SK-MEL-5 (cell line): ENCODE data around the gene MAJIN. TPM values are rescaled to one million over a fixed set of nuclear protein-coding genes. Genes with fewer than 3 reads are reported as not detected.

Experiments
- DNase-seq: peaks from one replicate; pipeline ENCODE4 v3.0.0-alpha.2; 2016; ENCODE audit warnings: low read depth, low spot score
- in situ Hi-C: cut with HindIII; loops from 2 replicates; pipeline ENCODE4 v1.10.0; 2016; ENCODE audit warnings: low sequenced_read_pairs, high pct_unique_total_duplicates, low pct_unique_long_range_greater_than_20kb
- small RNA-seq, 2 experiments: library from RNA; depleted of rRNA; stranded (forward); fragments of <200 nt; gene quantifications; one replicate each; pipeline ENCODE3, GENCODE V24; 2014
- total RNA-seq: library from RNA; depleted of rRNA; stranded (reverse); fragments of >200 nt; shearing (Covaris generic); gene quantifications from 2 replicates; pipeline ENCODE4 v1.2.3, GENCODE V29; 2014; rRNA removed

Gene MAJIN
- total RNA-seq, 1 experiment from 2014 or later = not detected

- DNase-seq = no peak
- in situ Hi-C loops = no loop called here
Observed at GRCh38 chr11:64888729-64889511, 83.0 kb downstream of the MAJIN start.

- in situ Hi-C loops = no loop called here
- DNase-seq = no peak
Observed at GRCh38 chr11:64888406-64888728, 83.5 kb downstream of the MAJIN start.

Small RNA genes lying within 50 kb of the gene (small RNA-seq; reads per million reads assigned to genes)
- gene MIR6749 (0 reads per million in 2 experiments), gene MIR6750 (0 reads per million in 2 experiments), gene MIR6879 (0 reads per million in 2 experiments)

Other genes starting within 250 kb of the MAJIN start
- gene NRXN2, start 248.9 kb downstream of the MAJIN start, total RNA-seq = 0.43 and 0.77 TPM in 2 replicates
- 0.19 TPM in 1 of 2 replicates, not detected in the other for gene RASGRP2, start 228.0 kb downstream of the MAJIN start, total RNA-seq
- gene PYGM, start 212.1 kb downstream of the MAJIN start, total RNA-seq = 0.05 and 0.08 TPM in 2 replicates
- 53.3 and 57.4 TPM in 2 replicates for gene SF1, start 193.6 kb downstream of the MAJIN start, total RNA-seq
- gene MAP4K2, start 168.9 kb downstream of the MAJIN start, total RNA-seq = 14.9 and 16.3 TPM in 2 replicates
- 8.5 and 9.1 TPM in 2 replicates for gene MEN1, start 161.6 kb downstream of the MAJIN start, total RNA-seq
- 1.1 and 1.6 TPM in 2 replicates for gene CDC42BPG, start 127.5 kb downstream of the MAJIN start, total RNA-seq
- 9.7 and 12.6 TPM in 2 replicates for gene EHD1, start 93.5 kb downstream of the MAJIN start, total RNA-seq
- 5.2 and 8.1 TPM in 2 replicates for gene ATG2A, start 54.9 kb downstream of the MAJIN start, total RNA-seq
- 8.4 and 13.3 TPM in 2 replicates for gene PPP2R5B, start 47.4 kb downstream of the MAJIN start, total RNA-seq
- gene GPHA2, start 36.2 kb downstream of the MAJIN start, total RNA-seq = not detected in 2 replicates
- gene BATF2, start 24.9 kb upstream of the MAJIN start, total RNA-seq = 0.43 and 0.45 TPM in 2 replicates
- 88.5 and 88.6 TPM in 2 replicates for gene ARL2, start 42.1 kb upstream of the MAJIN start, total RNA-seq
- 6.2 and 7.4 TPM in 2 replicates for gene SNX15, start 55.3 kb upstream of the MAJIN start, total RNA-seq
- gene SAC3D1, start 69.1 kb upstream of the MAJIN start, total RNA-seq = 4.7 and 4.8 TPM in 2 replicates
- not detected in 2 replicates for gene NAALADL1, start 86.4 kb upstream of the MAJIN start, total RNA-seq
- 18.8 and 21.7 TPM in 2 replicates for gene CDCA5, start 111.9 kb upstream of the MAJIN start, total RNA-seq
- gene ZFPL1, start 112.1 kb upstream of the MAJIN start, total RNA-seq = 22.2 and 23.8 TPM in 2 replicates
- gene VPS51, start 124.1 kb upstream of the MAJIN start, total RNA-seq = 86.9 and 92.9 TPM in 2 replicates
- gene TM7SF2, start 139.8 kb upstream of the MAJIN start, total RNA-seq = 3.4 and 5.3 TPM in 2 replicates
- 7.5 and 8.1 TPM in 2 replicates for gene ZNHIT2, start 145.6 kb upstream of the MAJIN start, total RNA-seq
- gene FAU, start 150.0 kb upstream of the MAJIN start, total RNA-seq = 196 and 229 TPM in 2 replicates
- gene MRPL49, start 150.2 kb upstream of the MAJIN start, total RNA-seq = 52.2 and 53.9 TPM in 2 replicates
- gene SYVN1, start 162.4 kb upstream of the MAJIN start, total RNA-seq = 8.9 and 12.2 TPM in 2 replicates
- not detected in 2 replicates for gene SPDYC, start 198.1 kb upstream of the MAJIN start, total RNA-seq
- 40.5 and 54.5 TPM in 2 replicates for gene CAPN1, start 209.8 kb upstream of the MAJIN start, total RNA-seq